B cell (primary cell): ENCODE data around the gene DZANK1. TPM values are rescaled to one million over a fixed set of nuclear protein-coding genes. Genes with fewer than 3 reads are reported as not detected.

Source experiments
- ATAC-seq: fragments of 200-7000 bp; cut with Tn5 transposase; one replicate; pipeline ENCODE4 v1.10.0; 2021; ENCODE audit warnings: low read depth, mild to moderate bottlenecking, moderate number of reproducible peaks, moderate library complexity
- CTCF ChIA-PET: fragments of 350-600 bp; sonication (Branson Sonifier 250); formaldehyde crosslinking; loops from one replicate; lab custom pipeline; 2021; ENCODE audit warnings: antibody characterized with exemption, inconsistent platforms; lab: Charles Lee
- POLR2A ChIA-PET: fragments of 350-600 bp; sonication (Branson Sonifier 250); formaldehyde crosslinking; loops from one replicate; lab custom pipeline; 2021; ENCODE audit warnings: antibody characterized with exemption; lab: Charles Lee
- DNase-seq: peaks from one replicate; pipeline ENCODE4 v3.0.0; 2013
- H2AFZ ChIP-seq: 2 replicates; pipeline ENCODE4 v1.6.1; 2012; ENCODE audit warnings: mild to moderate bottlenecking, low read depth, low read length; ENCODE audit not compliant: insufficient read depth, poor library complexity, severe bottlenecking
- H3K27ac ChIP-seq, 2 donors: 1 replicate in 1 of 2; 2 replicates in 1 of 2; pipeline ENCODE4 v1.5.1; 2012 to 2013; ENCODE audit warnings: low read length in 2 of 2, mild to moderate bottlenecking in 2 of 2, moderate library complexity in 1 of 2
- H3K27me3 ChIP-seq, 4 experiments: fragments of 200-600 bp in 1 of 4; sonication (generic) in 1 of 4; replicated peaks in 1 of 4; 1 replicate in 2 of 4; 2 replicates in 2 of 4; pipeline versions ENCODE4 v1.6.1 to v1.7.0; 2013 to 2016; ENCODE audit warnings: low read length in 3 of 4, mild to moderate bottlenecking in 2 of 4, mixed read lengths in 1 of 4, moderate library complexity in 1 of 4; ENCODE audit not compliant: insufficient read depth in 4 of 4, control insufficient read depth in 3 of 4; ENCODE audit errors: control extremely low read depth in 1 of 4
- H3K36me3 ChIP-seq, 2 experiments: replicated peaks in 1 of 2; 1 replicate in 1 of 2; 2 replicates in 1 of 2; pipeline versions ENCODE4 v1.6.1 to v1.7.1; 2013; ENCODE audit warnings: low read length in 1 of 2; ENCODE audit not compliant: insufficient read depth in 2 of 2, control insufficient read depth in 1 of 2; ENCODE audit errors: control extremely low read depth in 1 of 2, extremely low read depth in 1 of 2
- H3K4me1 ChIP-seq, 2 donors: fragments of 200-600 bp in 1 of 2; sonication (generic) in 1 of 2; 1 replicate in 1 of 2; 2 replicates in 1 of 2; pipeline versions ENCODE4 v1.5.1 to v1.6.1; 2013 to 2017; ENCODE audit warnings: low read length in 2 of 2; ENCODE audit not compliant: control insufficient read depth in 2 of 2, insufficient read depth in 2 of 2
- H3K4me2 ChIP-seq: replicated peaks from 2 replicates; pipeline ENCODE3; 2012; ENCODE audit warnings: mild to moderate bottlenecking, low read depth, low read length; ENCODE audit not compliant: poor library complexity, severe bottlenecking
- H3K4me3 ChIP-seq, 5 experiments: fragments of 200-600 bp in 1 of 5; sonication (generic) in 1 of 5; 1 replicate in 3 of 5; 2 replicates in 2 of 5; pipeline versions ENCODE4 v1.5.1 to v1.7.0; 2011 to 2016; ENCODE audit warnings: low read length in 4 of 5, mild to moderate bottlenecking in 4 of 5, low read depth in 2 of 5, control low read depth in 1 of 5, moderate library complexity in 1 of 5; ENCODE audit not compliant: insufficient read depth in 1 of 5; ENCODE audit errors: control extremely low read depth in 1 of 5, extremely low read depth in 1 of 5
- H3K79me2 ChIP-seq: fragments of 200-600 bp; sonication (generic); one replicate; pipeline ENCODE4 v1.6.0; 2016; ENCODE audit warnings: low read length; ENCODE audit not compliant: control insufficient read depth, insufficient read depth
- H3K9ac ChIP-seq: fragments of 200-600 bp; sonication (generic); 2 replicates; pipeline ENCODE4 v1.6.1; 2017; ENCODE audit warnings: mild to moderate bottlenecking, low read length, moderate library complexity
- H3K9me3 ChIP-seq, 3 donors: one replicate each; pipeline versions ENCODE4 v1.6.1 to v1.7.1; 2013; ENCODE audit warnings: low read length in 2 of 3; ENCODE audit not compliant: control insufficient read depth in 2 of 3, insufficient read depth in 1 of 3; ENCODE audit errors: control extremely low read depth in 1 of 3
- H4K20me1 ChIP-seq: 2 replicates; pipeline ENCODE4 v1.6.0; 2012; ENCODE audit warnings: mild to moderate bottlenecking, low read length; ENCODE audit not compliant: insufficient read depth, control insufficient read depth, poor library complexity, severe bottlenecking
- H3K27ac Mint-ChIP-seq: one replicate; pipeline ENCODE4 v1.8.0; 2021; ENCODE audit warnings: mixed read lengths
- H3K27me3 Mint-ChIP-seq: one replicate; pipeline ENCODE4 v1.8.0; 2021; ENCODE audit warnings: mixed read lengths
- H3K4me1 Mint-ChIP-seq: one replicate; pipeline ENCODE4 v1.8.0; 2021; ENCODE audit warnings: mixed read lengths
- H3K4me3 Mint-ChIP-seq: one replicate; pipeline ENCODE4 v1.8.0; 2021; ENCODE audit warnings: mixed read lengths
- H3K9me3 Mint-ChIP-seq: one replicate; pipeline ENCODE4 v1.8.0; 2022; ENCODE audit warnings: mixed read lengths; ENCODE audit not compliant: insufficient read depth
- EZH2 ChIP-seq: IDR thresholded peaks from 2 replicates; pipeline ENCODE4 v1.6.1; 2012; ENCODE audit warnings: borderline replicate concordance, low read depth, mild to moderate bottlenecking, moderate library complexity, low read length; ENCODE audit not compliant: insufficient read depth, poor library complexity, severe bottlenecking
- WGBS: methylation state at CpG from one replicate; pipeline ENCODE4 v1.1.5; 2013; ENCODE audit warnings: missing lambda C conversion rate; ENCODE audit not compliant: insufficient coverage; 5-methylcytosine and 5-hydroxymethylcytosine counted together
- intact Hi-C: fragments of 100-400 bp; cut with micrococcal nuclease; formaldehyde crosslinking; loops from one replicate; pipeline ENCODE4 v1.10.0; 2022
- polyA plus RNA-seq: library from polyadenylated mRNA; depleted of rRNA; stranded (reverse); fragments of >200 nt; gene quantifications from 2 replicates; pipeline ENCODE4 v1.2.3, GENCODE V29; 2012
- total RNA-seq, 2 donors: library from RNA; stranded (reverse); fragments of 120-200 nt in 1 of 2; gene quantifications; 1 replicate in 1 of 2; 2 replicates in 1 of 2; pipeline versions ENCODE4 v1.2.3 to v1.2.4, GENCODE V29; 2013 to 2022
- TF ChIP-seq, protein P1 (sequence below): fragments of 200-600 bp; IDR thresholded peaks from one replicate; pipeline ENCODE4 v1.8.0; 2022; ENCODE audit warnings: antibody characterized with exemption, mild to moderate bottlenecking

DZANK1 gene
- total and polyA plus RNA-seq, 2 donors (not counting 1 experiment from before 2014, with no cell fraction given): 2.8 to 5.6 TPM

DNA sequence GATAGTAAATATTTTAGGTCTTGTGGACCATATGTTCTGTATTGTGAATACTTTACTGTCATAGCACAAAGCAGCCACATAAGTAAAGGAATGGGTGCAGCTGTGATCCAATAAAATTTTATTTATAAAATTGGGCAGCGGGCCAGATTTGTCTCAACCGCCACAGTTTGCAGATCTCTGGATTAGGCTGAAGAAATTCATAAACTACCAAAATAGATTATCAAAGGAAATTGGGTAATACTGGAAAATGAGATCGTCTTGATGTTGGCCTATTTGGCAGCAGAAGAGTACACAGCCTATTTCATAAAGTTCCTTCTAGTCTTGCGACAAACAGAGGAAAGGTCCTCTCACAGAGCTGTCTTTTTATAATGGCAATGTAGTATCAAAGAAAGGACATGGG is 69.8 kb downstream of the DZANK1 start:
- Histone ChIP-seq H2AFZ (no peak overlapping the region), H3K4me3 (no peak overlapping the region), H3K4me1 (no peaks in the 10 kb centered on the region), H3K9ac (no peak overlapping the region), H4K20me1 (no peaks in the 10 kb centered on the region), H3K36me3 (no peaks in the 10 kb centered on the region), H3K9me3 (no peaks in the 10 kb centered on the region), H3K27ac (no peak overlapping the region), H3K79me2 (no peaks in the 10 kb centered on the region), H3K4me2 (no peak overlapping the region), H3K27me3 (no peaks in the 10 kb centered on the region)
- TF ChIP-seq EZH2: no peak
- TF ChIP-seq, protein P1, sequence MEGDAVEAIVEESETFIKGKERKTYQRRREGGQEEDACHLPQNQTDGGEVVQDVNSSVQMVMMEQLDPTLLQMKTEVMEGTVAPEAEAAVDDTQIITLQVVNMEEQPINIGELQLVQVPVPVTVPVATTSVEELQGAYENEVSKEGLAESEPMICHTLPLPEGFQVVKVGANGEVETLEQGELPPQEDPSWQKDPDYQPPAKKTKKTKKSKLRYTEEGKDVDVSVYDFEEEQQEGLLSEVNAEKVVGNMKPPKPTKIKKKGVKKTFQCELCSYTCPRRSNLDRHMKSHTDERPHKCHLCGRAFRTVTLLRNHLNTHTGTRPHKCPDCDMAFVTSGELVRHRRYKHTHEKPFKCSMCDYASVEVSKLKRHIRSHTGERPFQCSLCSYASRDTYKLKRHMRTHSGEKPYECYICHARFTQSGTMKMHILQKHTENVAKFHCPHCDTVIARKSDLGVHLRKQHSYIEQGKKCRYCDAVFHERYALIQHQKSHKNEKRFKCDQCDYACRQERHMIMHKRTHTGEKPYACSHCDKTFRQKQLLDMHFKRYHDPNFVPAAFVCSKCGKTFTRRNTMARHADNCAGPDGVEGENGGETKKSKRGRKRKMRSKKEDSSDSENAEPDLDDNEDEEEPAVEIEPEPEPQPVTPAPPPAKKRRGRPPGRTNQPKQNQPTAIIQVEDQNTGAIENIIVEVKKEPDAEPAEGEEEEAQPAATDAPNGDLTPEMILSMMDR: no peak
- WGBS: 100% methylated on average over 1 of the region's 4 CpGs
- Mint-ChIP-seq H3K4me3 (no peak overlapping the region), H3K27me3 (no peaks in the 10 kb centered on the region), H3K4me1 (no peaks in the 10 kb centered on the region), H3K9me3 (no peaks in the 10 kb centered on the region), H3K27ac (no peak overlapping the region)
- ChIA-PET CTCF (no interaction called here), POLR2A (no interaction called here)
- ATAC-seq: no peak
- no peak for DNase-seq
- intact Hi-C loops: no loop called here

DNA sequence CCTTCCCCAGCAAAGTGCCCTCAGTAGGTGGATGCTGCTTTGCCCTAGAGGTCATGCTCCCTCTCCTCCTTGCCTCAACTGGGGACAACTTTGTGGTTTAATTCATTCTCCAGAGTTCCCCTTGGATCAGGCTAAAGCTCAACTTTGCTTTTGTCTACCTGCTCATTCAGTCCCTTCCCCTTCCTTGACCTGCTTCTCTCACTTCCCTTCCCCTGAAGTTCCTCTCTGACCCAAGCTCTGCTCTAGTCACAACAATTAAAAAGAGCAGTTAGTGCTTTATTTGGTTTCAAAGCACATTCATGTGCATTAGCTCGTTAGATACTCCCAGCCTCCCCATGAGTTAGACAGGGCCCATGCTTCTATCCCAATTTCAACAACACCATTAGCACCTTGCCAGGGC is 71.3 kb downstream of the DZANK1 start:
- Histone ChIP-seq H3K9me3 (no peaks in the 10 kb centered on the region), H2AFZ (no peak overlapping the region), H3K4me2 (no peak overlapping the region), H3K36me3 (no peaks in the 10 kb centered on the region), H4K20me1 (no peaks in the 10 kb centered on the region), H3K27me3 (no peaks in the 10 kb centered on the region), H3K79me2 (no peaks in the 10 kb centered on the region), H3K27ac (no peak overlapping the region), H3K9ac (no peak overlapping the region), H3K4me1 (no peaks in the 10 kb centered on the region), H3K4me3 (no peak overlapping the region)
- DNase-seq (no peak), ATAC-seq (no peak)
- H3K4me3 Mint-ChIP-seq: no peak overlapping the region
- CTCF ChIA-PET: no interaction called here
- WGBS: 57% methylated on average over 1 of the region's 1 CpG
- TF ChIP-seq EZH2: no peak
- TF ChIP-seq, protein P1: no peak
- no peaks in the 10 kb centered on the region for H3K9me3 Mint-ChIP-seq
- H3K4me1 Mint-ChIP-seq: no peaks in the 10 kb centered on the region
- POLR2A ChIA-PET: no interaction called here
- no peak overlapping the region for H3K27ac Mint-ChIP-seq
- intact Hi-C loops: no loop called here
- no peaks in the 10 kb centered on the region for H3K27me3 Mint-ChIP-seq
